GM19468 (cell line): ENCODE measurements around the gene SH3BP5.

Source experiments
- ATAC-seq: cut with Tn5 transposase; IDR thresholded peaks from one replicate; pipeline ENCODE4 v1.9.1; 2021; ENCODE audit warnings: mild to moderate bottlenecking, moderate library complexity, moderate number of reproducible peaks; ENCODE audit not compliant: unreplicated experiment; ENCODE audit errors: extremely low read depth

Gene SH3BP5

GRCh38 chr3:15216501-15216900 is 115.9 kb downstream of the SH3BP5 start:
- ATAC-seq, result no peak

- ATAC-seq, result no peak
Observed at GRCh38 chr3:15215996-15216395, 116.4 kb downstream of the SH3BP5 start.

DNA sequence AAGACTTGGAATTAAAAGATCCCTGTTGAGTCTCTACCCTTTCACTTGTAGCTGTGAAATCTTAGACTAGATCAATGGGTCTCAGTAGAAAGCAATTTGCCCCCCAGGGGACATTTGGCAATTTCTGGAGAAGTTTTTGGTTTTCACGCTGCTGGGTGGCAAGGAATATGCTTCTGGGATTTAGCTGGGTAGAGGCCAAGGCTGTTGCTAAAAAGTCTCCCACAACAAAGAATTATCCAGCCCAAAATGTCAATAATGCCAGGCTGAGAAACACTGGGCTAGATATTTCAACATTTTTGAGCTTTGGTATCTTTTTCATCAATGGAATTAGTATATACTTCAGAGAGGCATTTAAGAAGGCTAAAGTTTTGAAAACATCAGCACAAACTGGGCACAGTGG is 117.6 kb downstream of the SH3BP5 start:
- no peak for ATAC-seq

DNA sequence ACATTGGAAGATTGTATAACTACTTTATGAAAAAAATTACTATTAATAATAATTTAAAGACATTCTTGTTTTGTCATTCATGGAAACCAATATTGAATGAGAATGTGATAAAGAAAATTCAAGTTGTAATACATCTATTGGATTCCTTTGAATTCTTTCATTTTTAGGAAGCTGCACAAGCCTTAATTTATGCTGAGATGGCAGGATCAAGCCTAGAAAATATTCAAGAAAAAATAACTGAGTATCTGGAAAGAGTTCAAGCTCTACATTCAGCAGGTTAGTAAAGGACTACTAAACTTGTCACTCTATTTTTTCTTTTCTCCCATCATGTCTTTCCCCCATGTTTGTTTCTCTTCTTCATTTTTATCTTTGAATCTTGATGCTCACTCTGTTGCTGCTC is 120.4 kb downstream of the SH3BP5 start:
- no peak for ATAC-seq

DNA sequence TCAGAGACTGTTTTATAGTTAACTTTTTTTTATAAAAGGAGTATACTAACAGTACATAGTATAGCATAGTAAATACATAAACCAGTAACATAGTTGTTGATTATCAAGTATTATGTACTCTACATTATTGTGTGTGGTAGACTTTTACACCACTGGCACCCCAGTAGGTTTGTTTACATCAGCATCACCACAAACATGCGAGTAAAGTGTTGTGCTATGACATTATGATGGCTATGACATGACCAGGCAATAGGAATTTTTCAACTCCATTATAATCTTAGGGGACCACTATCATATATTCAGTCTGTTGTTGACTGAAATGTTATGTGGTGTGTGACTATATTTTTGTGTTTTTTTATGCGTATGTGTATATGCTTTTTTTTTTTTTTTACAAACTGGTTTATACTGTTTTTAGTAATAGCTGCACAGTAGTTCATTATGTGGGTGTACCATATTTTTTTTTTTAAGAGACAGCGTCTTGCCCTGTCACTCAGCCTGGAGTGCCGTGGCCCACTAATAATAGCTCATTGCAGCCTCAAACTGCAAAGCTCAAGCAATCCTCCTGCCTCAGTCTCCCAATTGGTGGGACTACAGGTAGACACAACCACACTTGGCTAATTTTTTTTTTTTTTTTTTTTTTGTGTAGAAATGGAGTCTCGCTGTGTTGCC is 124.4 kb downstream of the SH3BP5 start:
- no peak for ATAC-seq

DNA sequence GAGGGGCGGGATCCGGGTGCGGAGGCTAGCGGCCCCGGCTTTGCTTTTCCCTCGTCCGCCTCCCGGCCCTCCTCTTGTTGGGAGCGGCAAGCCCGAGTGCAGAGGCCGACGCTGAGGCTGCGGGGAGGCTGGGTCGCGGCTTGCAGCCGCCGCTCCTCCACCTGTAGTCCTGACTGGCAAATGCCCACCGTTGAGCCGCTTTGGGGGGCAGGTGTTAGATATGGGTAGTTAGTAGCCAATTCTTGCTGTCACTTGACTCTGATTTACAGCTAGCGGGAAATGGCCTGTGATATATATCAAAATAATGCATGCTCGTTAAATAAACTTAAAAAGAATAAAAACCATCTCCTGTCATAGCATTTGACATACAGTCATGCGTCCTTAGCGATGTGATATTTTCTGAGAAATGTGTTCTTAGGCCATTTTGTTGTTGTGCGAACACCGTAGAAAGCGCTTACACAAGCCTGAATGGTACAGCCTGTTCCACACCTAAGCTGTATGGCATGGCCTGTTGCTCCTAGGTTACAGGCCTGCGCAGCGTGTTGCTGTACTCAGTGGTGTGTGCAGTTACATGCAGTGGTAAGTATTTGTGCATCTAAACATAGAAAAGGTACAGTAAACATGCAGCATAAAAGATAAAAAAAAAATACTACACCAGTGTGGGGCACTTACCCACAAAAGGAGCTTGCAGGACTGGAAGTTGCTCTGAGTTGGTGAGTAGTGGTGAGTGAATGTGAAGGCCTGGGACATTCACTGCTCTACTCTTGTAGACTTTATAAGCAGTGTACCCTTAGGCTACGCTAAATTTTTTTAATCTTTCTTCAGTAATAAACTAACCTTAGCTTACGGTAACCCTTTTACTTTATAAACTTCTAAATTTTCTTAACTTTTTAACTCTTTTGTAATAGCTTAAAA is 125.5 kb downstream of the SH3BP5 start:
- ATAC-seq, result no peak

DNA sequence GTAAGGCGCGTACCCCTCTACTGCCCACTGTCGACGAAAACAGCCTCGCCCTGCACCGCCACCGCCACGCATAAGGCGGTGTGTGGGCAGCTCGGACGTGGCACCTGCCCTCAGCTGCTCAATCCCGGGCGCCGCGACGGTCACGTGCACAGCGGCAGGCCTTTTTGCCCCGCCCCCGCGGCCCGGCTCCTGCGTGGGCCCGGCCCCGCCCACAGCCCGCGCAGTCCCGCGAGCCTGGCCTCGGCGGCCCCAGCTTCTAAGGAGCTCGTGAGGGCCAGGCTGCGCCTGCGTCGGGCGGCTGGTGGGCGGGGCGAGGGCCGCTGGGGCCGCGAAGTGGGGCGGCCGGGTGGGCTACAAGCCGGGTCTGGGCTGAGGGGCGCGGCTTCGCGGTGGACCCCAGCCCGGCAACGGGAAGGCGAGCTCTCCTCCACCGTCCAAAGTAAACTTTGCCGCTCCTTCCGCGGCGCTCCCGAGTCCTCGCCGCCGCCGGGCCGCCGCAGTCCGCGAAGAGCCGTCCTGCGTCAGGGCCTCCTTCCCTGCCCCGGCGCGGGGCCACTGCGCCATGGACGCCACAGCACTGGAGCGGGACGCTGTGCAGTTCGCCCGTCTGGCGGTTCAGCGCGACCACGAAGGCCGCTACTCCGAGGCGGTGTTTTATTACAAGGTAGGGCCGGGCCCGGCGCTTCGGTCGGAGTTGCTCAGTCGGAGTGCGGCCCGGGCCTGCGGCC is 126.3 kb downstream of the SH3BP5 start, which contains the start of gene CAPN7:
Gene CAPN7 (plus strand): TSS at position 313 of the 728 bp plus-strand sequence. CDS start 250 bp downstream, at position 563.
- ATAC-seq, result peak; percentile 80

GRCh38 chr3:15205482-15205933 is 126.9 kb downstream of the SH3BP5 start:
- no peak for ATAC-seq
